GM23338 (cell line): ENCODE results near the gene IZUMO1. TPM values are rescaled to one million over a fixed set of nuclear protein-coding genes. Genes with fewer than 3 reads are reported as not detected.
A peak's percentile ranks its signal among the peaks of the same experiment; 100 is the strongest.

Source experiments
- ATAC-seq: fragments of 200-7000 bp; cut with Tn5 transposase; 3 replicates; pipeline ENCODE4 v1.9.1; 2020
- DNase-seq: peaks from one replicate; pipeline ENCODE4 v3.0.0-alpha.2; 2015; ENCODE audit warnings: low spot score
- H2AFZ ChIP-seq: fragments of 200-600 bp; sonication (generic); 2 replicates; pipeline ENCODE4 v1.8.0; 2016; ENCODE audit warnings: antibody characterized with exemption, mild to moderate bottlenecking, moderate library complexity
- H3F3A ChIP-seq: fragments of 200-600 bp; sonication (generic); replicated peaks from 2 replicates; pipeline ENCODE4 v1.8.0; 2017; ENCODE audit warnings: antibody characterized with exemption, mixed run types, low read depth
- H3K27ac ChIP-seq: fragments of 200-600 bp; sonication (generic); 2 replicates; pipeline ENCODE4 v1.6.1; 2016; ENCODE audit warnings: low read depth
- H3K27me3 ChIP-seq: fragments of 200-600 bp; sonication (generic); 2 replicates; pipeline ENCODE4 v1.8.0; 2016; ENCODE audit warnings: mild to moderate bottlenecking, mixed run types, moderate library complexity; ENCODE audit not compliant: insufficient read depth
- H3K36me3 ChIP-seq: fragments of 200-600 bp; sonication (generic); 2 replicates; pipeline ENCODE4 v1.8.0; 2016; ENCODE audit warnings: mild to moderate bottlenecking; ENCODE audit not compliant: insufficient read depth
- H3K4me1 ChIP-seq: fragments of 200-600 bp; sonication (generic); 2 replicates; pipeline ENCODE4 v1.8.0; 2016; ENCODE audit warnings: mild to moderate bottlenecking, moderate library complexity; ENCODE audit not compliant: insufficient read depth
- H3K4me2 ChIP-seq: fragments of 200-600 bp; sonication (generic); 2 replicates; pipeline ENCODE4 v1.7.1; 2017; ENCODE audit warnings: mixed run types
- H3K4me3 ChIP-seq: fragments of 200-600 bp; sonication (generic); 2 replicates; pipeline ENCODE4 v1.6.1; 2016; ENCODE audit warnings: mixed run types
- H3K79me2 ChIP-seq: fragments of 200-600 bp; sonication (generic); replicated peaks from 2 replicates; pipeline ENCODE4 v1.8.0; 2017; ENCODE audit warnings: mild to moderate bottlenecking; ENCODE audit not compliant: insufficient read depth
- H3K9me2 ChIP-seq: fragments of 200-600 bp; sonication (generic); 2 replicates; pipeline ENCODE4 v1.8.0; 2017; ENCODE audit not compliant: insufficient read depth
- H4K20me1 ChIP-seq: fragments of 200-600 bp; sonication (generic); replicated peaks from 2 replicates; pipeline ENCODE4 v1.8.0; 2017; ENCODE audit warnings: mild to moderate bottlenecking; ENCODE audit not compliant: insufficient read depth
- H3K27ac Mint-ChIP-seq: 2 replicates; pipeline ENCODE4 v1.8.0; 2020; ENCODE audit warnings: inconsistent platforms, mild to moderate bottlenecking, moderate library complexity, mixed read lengths
- H3K27me3 Mint-ChIP-seq: 3 replicates; pipeline ENCODE4 v1.8.0; 2022; ENCODE audit warnings: low read depth, mild to moderate bottlenecking, moderate library complexity, mixed read lengths, inconsistent platforms; ENCODE audit not compliant: insufficient read depth, poor library complexity
- H3K36me3 Mint-ChIP-seq: 3 replicates; pipeline ENCODE4 v1.8.0; 2021; ENCODE audit warnings: low read depth, mild to moderate bottlenecking, inconsistent platforms, moderate library complexity, mixed read lengths
- H3K4me1 Mint-ChIP-seq: 3 replicates; pipeline ENCODE4 v1.8.0; 2020; ENCODE audit warnings: mild to moderate bottlenecking, inconsistent platforms, mixed read lengths
- H3K4me3 Mint-ChIP-seq: 3 replicates; pipeline ENCODE4 v1.8.0; 2021; ENCODE audit warnings: moderate library complexity, mild to moderate bottlenecking, inconsistent platforms, mixed read lengths
- H3K9me3 Mint-ChIP-seq: 3 replicates; pipeline ENCODE4 v1.8.0; 2020; ENCODE audit warnings: moderate library complexity, mild to moderate bottlenecking, inconsistent platforms, mixed read lengths
- CREB1 ChIP-seq: fragments of 250-450 bp; sonication (Bioruptor Pico); IDR thresholded peaks from 2 replicates; pipeline ENCODE4 v1.5.0; 2020; ENCODE audit warnings: low read depth, mild to moderate bottlenecking, moderate library complexity
- CTCF ChIP-seq, 2 experiments: fragments of 200-600 bp in 1 of 2; sonication (generic) in 1 of 2; conservative IDR thresholded peaks; 2 replicates each; pipeline versions ENCODE4 v1.5.1 to v1.6.1; 2016 to 2017; ENCODE audit warnings: antibody characterized with exemption in 2 of 2, low read depth in 2 of 2, mild to moderate bottlenecking in 2 of 2, moderate library complexity in 1 of 2
- ETS1 ChIP-seq: IDR thresholded peaks from 2 replicates; pipeline ENCODE4 v1.6.1; 2016; ENCODE audit warnings: antibody characterized with exemption
- EZH2 ChIP-seq: fragments of 200-600 bp; sonication (generic); IDR thresholded peaks from one replicate; pipeline ENCODE4 v1.8.0; 2017; ENCODE audit warnings: antibody characterized with exemption, mild to moderate bottlenecking, low read depth; ENCODE audit not compliant: unreplicated experiment
- EZH2phosphoT487 ChIP-seq: fragments of 200-600 bp; sonication (generic); IDR thresholded peaks from one replicate; pipeline ENCODE4 v1.8.1; 2018; ENCODE audit warnings: antibody characterized with exemption; ENCODE audit not compliant: unreplicated experiment
- JUNB ChIP-seq: IDR thresholded peaks from one replicate; pipeline ENCODE4 v1.6.1; 2016; ENCODE audit warnings: antibody characterized with exemption; ENCODE audit not compliant: unreplicated experiment
- NANOG ChIP-seq: IDR thresholded peaks from 2 replicates; pipeline ENCODE4 v1.6.1; 2016; ENCODE audit warnings: antibody characterized with exemption, borderline replicate concordance
- POLR2AphosphoS5 ChIP-seq: IDR thresholded peaks from 2 replicates; pipeline ENCODE4 v1.6.1; 2016; ENCODE audit warnings: antibody characterized with exemption, low read depth
- REST ChIP-seq: IDR thresholded peaks from one replicate; pipeline ENCODE4 v1.6.1; 2018; ENCODE audit warnings: antibody characterized with exemption; ENCODE audit not compliant: unreplicated experiment
- STAT1 ChIP-seq: IDR thresholded peaks from one replicate; pipeline ENCODE4 v1.6.1; 2016; ENCODE audit warnings: antibody characterized with exemption; ENCODE audit not compliant: unreplicated experiment
- ZNF114 ChIP-seq: fragments of 250-450 bp; sonication (Bioruptor Pico); IDR thresholded peaks from 2 replicates; pipeline ENCODE4 v1.5.0; 2020; ENCODE audit warnings: mild to moderate bottlenecking, moderate library complexity
- ZNF331 ChIP-seq: fragments of 250-450 bp; sonication (Bioruptor Pico); IDR thresholded peaks from 2 replicates; pipeline ENCODE4 v1.5.0; 2020; ENCODE audit warnings: low read depth, mild to moderate bottlenecking, moderate library complexity
- ZNF462 ChIP-seq: fragments of 250-450 bp; sonication (Bioruptor Pico); IDR thresholded peaks from 2 replicates; pipeline ENCODE4 v1.5.0; 2020; ENCODE audit warnings: mild to moderate bottlenecking, moderate library complexity
- polyA plus RNA-seq: library from polyadenylated mRNA; unstranded; fragments of >200 nt; fragmentation: Nextera tagmentation; extraction: Ambion mirVana; gene quantifications from 2 replicates; pipeline ENCODE4 v1.2.1, GENCODE V29; 2016
- total RNA-seq: library from RNA; depleted of rRNA; stranded (reverse); fragments of >200 nt; shearing (Covaris generic); gene quantifications from 2 replicates; pipeline ENCODE4 v1.2.3, GENCODE V29; 2014

IZUMO1 gene
- total and polyA plus RNA-seq, 2 experiments from 2014 or later = 1.2 to 3.5 TPM

GRCh38 chr19:48713864-48714755 is 32.6 kb downstream of the IZUMO1 start:
- H2AFZ ChIP-seq = peak overlapping the region; percentile 54; the same call in 1 of the 2 replicates
- H3K27me3 Mint-ChIP-seq = peaks cover 24% of the 10 kb centered on the region
- H3K36me3 ChIP-seq = no peaks in the 10 kb centered on the region
- H4K20me1 ChIP-seq = no peaks in the 10 kb centered on the region
- H3K4me3 ChIP-seq = peak overlapping the region; percentile 85
- peaks cover 7% of the 10 kb centered on the region; the same call in 2 of the 3 replicates for H3K36me3 Mint-ChIP-seq
- H3K27ac ChIP-seq = peak overlapping the region; percentile 78; the same call in 1 of the 2 replicates
- DNase-seq (peak; percentile 100), ATAC-seq (peak; percentile 82)
- peaks cover 33% of the 10 kb centered on the region for H3K4me1 ChIP-seq
- H3K4me2 ChIP-seq = peak overlapping the region; percentile 92
- no peak overlapping the region for H3K27ac Mint-ChIP-seq
- peaks cover 32% of the 10 kb centered on the region for H3K4me1 Mint-ChIP-seq
- H3K4me3 Mint-ChIP-seq = peak overlapping the region; percentile 87
- no peaks in the 10 kb centered on the region for H3K79me2 ChIP-seq
- H3K27me3 ChIP-seq = no peaks in the 10 kb centered on the region
- H3F3A ChIP-seq = peaks cover 10% of the 10 kb centered on the region; the same call in 1 of the 2 replicates
- H3K9me2 ChIP-seq = no peaks in the 10 kb centered on the region
- peaks cover 10% of the 10 kb centered on the region; the same call in 2 of the 3 replicates for H3K9me3 Mint-ChIP-seq
- no peak for TF ChIP-seq ZNF114
- TF ChIP-seq STAT1 = no peak
- TF ChIP-seq CREB1 (CRISPR knock-in tag) = peak; percentile 47; the same call in 1 of the 2 replicates
- TF ChIP-seq ZNF462 (CRISPR knock-in tag) = no peak
- no peak for TF ChIP-seq NANOG
- TF ChIP-seq ETS1 = no peak
- no peak for TF ChIP-seq EZH2
- no peak for TF ChIP-seq EZH2phosphoT487
- TF ChIP-seq REST = no peak
- TF ChIP-seq POLR2AphosphoS5 = peak; percentile 57
- no peak for TF ChIP-seq ZNF331 (CRISPR knock-in tag)
- no peak for TF ChIP-seq JUNB
- no peak for TF ChIP-seq CTCF (conservative IDR thresholded peaks at IDR 0.05; ENCODE audit: low read depth in 2 of 2)
